GM19328 (cell line): Measurements from ENCODE around the gene SEC61B.
"Not testable (repeated sequence)": the region's sequence is repeated elsewhere in the genome, so short reads cannot be mapped to it uniquely, and the experiment has no call there.

Experiments used
- ATAC-seq: cut with Tn5 transposase; IDR thresholded peaks from one replicate; pipeline ENCODE4 v1.9.1; 2021; ENCODE audit warnings: mild to moderate bottlenecking, moderate library complexity; ENCODE audit not compliant: unreplicated experiment

Gene SEC61B

GRCh38 chr9:99190597-99191283, 31.3 kb upstream of the SEC61B start:
- no peak for ATAC-seq

- ATAC-seq: no peak
These were observed 29.2 kb upstream of the SEC61B start for GRCh38 chr9:99192786-99193465.

DNA sequence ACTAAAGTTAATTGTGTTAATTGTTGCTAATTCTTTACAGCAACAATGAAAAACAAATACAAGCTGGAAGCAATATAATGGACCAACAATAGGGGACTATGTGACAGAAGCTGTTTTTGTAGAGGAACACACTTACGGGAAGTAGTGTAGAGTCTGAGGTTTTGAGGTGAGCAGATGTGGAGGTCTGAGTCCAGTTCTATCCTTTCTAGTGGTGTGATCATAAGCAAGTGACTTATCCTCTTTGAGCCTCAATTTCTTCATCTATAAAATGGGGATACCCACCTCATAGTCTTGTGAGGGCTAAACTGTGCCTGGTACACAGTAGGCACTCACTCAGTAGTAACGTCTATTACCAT, 28.6 kb upstream of the SEC61B start:
- ATAC-seq: no peak

DNA sequence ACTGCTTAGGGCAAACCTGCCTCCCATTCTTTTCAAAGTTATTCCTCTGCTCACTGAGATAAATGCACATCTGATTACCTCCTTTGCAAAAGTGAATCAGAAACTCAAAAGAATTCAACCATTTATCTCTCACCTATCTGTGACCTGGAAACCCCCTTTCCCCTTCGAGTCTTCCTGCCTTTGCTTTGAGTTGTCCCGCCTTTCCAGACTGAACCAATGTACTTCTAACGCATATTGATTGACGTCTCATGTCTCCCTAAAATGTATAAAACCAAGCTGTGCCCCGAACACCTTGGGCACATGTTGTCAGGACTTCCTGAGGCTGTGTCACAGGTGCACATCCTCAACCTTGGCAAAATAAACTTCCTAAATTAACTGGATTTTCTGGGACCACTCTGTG, 25.6 kb upstream of the SEC61B start:
- not testable (repeated sequence) for ATAC-seq

DNA sequence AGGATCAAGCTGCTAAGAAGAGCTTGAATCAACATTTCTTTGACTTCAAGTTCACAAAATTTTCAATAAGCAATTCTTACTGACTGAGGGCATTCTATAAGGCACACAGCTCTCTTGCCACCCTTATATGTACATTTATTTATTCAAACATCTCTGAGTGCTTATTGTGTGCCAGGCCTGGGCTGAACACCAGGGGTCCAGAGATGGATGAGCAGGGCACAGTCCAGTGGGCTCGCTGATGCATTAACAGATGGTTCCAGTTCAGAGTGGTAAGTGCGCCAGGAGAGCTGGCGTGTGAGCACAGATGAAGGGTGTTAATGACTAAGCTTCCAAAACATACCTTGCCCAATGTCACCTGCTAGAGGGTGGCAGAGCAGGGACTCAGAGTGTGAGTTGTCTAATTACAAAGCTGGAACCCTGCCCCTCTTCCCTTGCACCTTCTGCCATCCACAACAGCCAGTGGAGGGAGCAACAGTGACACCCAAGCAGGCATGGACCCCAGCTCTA, 24.9 kb upstream of the SEC61B start:
- no peak for ATAC-seq

GRCh38 chr9:99197987-99198386, 24.1 kb upstream of the SEC61B start:
- ATAC-seq: no peak

DNA sequence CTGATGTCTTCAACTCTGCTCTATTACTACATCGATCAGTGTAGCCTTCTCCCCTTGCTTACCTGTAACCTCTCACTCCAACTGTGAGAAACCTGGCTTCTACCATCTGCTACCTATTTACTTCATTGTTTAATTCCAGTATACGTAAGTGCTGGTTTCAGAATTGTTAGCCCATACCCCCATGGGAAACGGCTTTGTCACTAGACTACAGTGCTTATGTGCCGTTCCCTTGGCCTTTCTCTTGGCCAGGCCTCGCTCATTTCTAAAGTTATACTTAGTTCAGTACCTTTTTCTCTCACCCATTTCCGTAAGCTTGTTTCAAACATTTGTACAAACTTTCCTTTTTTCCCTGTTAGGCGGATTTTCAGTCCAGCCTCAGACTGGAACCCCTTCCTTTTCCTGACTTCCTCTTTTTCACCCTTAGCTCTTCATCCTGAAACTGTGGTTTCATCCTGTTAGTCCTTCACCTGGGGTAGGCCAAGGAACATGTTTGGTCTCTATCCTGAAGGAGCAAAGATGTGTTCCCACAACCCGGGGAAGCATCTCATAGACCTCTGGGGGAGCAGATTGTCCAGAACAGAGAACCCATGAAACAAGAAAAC, 22.0 kb upstream of the SEC61B start:
- ATAC-seq: no peak

DNA sequence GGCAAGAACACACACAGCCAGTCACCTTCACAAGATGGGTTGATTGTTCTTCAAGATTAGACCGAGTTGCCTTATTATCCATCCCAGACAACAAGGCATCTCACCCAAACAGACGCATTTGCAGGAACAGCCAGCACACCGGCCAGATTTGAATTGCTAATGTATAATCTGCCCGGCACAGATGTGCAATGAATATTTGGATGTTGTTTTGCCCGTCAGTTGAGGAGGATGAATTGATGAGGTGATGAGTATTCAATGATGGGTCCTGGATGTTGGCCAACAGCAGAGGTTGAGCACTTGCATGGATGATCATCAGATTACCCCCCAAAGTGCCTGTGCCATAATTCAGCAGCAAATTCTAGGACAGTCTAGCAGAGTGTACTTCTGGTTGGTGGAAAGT, 20.5 kb upstream of the SEC61B start:
- no peak for ATAC-seq

DNA sequence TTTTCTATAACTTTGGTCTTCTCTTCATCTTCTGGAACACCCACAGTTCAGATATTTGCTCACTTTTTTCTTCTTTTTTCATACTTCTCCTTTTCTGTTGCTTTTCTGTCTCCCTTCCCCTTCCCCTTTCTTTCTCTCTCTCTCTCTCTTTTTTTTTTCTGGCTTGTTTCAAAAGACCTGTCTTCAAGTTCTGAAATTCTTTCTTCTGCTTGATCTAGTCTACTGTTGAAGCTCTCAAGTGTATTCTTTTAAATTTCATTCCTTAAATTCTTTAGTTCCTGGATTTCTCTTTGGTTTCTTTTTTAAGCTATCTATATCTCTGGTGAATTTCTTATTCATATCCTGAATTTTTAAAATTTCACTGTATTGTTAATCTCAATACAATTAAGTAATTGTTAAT, 11.5 kb upstream of the SEC61B start:
- ATAC-seq: no peak

DNA sequence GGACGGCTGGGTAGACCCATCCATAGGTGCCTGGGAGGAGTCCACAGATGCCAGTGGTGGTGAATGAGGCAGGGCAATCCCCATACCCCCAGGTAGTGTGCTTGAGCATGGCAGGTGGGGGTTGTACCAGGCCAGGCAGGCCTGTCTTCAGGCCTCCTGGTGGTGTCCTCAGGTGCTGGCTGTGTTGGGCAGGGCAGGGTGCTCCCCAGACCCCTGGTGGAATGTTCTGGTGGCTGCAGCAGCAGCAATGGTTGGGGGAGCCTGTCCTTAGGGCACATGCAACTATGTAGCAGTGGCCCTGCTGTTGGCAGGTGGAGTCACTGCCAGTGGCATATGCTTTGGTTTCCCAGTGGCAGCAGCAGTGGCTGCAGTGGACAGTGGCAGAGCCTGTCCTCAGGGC, 10.3 kb upstream of the SEC61B start:
- no peak for ATAC-seq

- no peak for ATAC-seq
These were observed 8.9 kb upstream of the SEC61B start for GRCh38 chr9:99213197-99213596.

DNA sequence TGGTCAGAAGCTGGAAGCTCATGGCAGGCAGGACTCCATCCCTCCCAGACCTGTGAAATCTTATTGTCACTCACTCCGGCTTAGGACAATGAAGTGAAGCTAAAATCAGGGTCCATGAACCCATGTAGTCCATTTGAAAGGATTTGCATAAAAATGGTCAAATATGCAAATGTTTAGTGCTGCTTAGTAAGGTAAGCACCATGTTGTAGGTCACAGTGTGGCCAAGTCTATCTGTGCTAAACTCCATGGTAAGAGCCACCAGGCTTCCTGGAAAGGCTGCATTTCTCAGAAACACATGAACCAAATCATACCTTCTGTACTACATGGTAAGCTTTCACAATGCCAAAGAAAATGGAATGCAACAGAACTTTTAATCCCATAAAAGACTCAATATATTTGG, 6.0 kb upstream of the SEC61B start:
- ATAC-seq: no peak

DNA sequence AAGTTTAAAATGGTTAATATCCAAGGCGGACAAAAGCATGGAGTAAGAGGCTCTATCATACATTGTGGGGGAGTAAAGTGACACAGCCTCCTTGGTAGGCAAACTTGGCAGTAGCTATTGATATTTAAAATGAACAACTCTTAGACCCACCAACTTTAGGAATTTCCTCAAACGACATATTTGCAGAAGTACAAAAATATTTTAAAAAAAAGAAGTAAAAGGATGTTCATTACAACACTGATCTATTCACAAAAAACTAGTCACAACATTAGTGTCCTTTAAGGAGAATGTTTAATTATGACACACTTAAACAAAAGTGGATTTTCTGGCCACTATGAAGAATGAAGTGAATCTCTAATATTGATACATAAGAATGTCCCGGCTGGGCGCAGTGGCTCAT, 2.1 kb upstream of the SEC61B start:
- ATAC-seq: no peak

- no peak for ATAC-seq
These were observed 839 bp upstream of the SEC61B start for GRCh38 chr9:99221266-99221620.

GRCh38 chr9:99222416-99223270, 561 bp downstream of the SEC61B start:
- ATAC-seq: peak; percentile 12

GRCh38 chr9:99224445-99224844, 2.4 kb downstream of the SEC61B start:
- ATAC-seq: no peak

GRCh38 chr9:99226054-99226453, 4.0 kb downstream of the SEC61B start:
- ATAC-seq: no peak

- no peak for ATAC-seq
These were observed 8.1 kb downstream of the SEC61B start for GRCh38 chr9:99230206-99230605.

- ATAC-seq: no peak
These were observed 9.6 kb downstream of the SEC61B start for GRCh38 chr9:99231711-99232110.

- no peak for ATAC-seq
These were observed 12.5 kb downstream of the SEC61B start for GRCh38 chr9:99234618-99235017.

- no peak for ATAC-seq
These were observed 13.0 kb downstream of the SEC61B start for GRCh38 chr9:99235069-99235468.
